Transverse colon (tissue), 4 donors: ENCODE results near the gene FAM219A.

Experiments
- CTCF ChIP-seq, 5 experiments: fragments of 200-600 bp in 3 of 5; fragments of 450-650 bp in 2 of 5; sonication (generic) in 3 of 5; IDR thresholded peaks; 1 replicate in 2 of 5; 2 replicates in 3 of 5; pipeline ENCODE4 v1.5.1; 2016 to 2017; ENCODE audit warnings: antibody characterized with exemption in 5 of 5, inconsistent platforms in 3 of 5, mild to moderate bottlenecking in 2 of 5, moderate library complexity in 1 of 5
- EP300 ChIP-seq: sonication (generic); formaldehyde crosslinking; IDR thresholded peaks from one replicate; pipeline ENCODE4 v1.6.1; 2017; ENCODE audit warnings: antibody characterized with exemption, low read depth
- POLR2A ChIP-seq: fragments of 450-650 bp; IDR thresholded peaks from one replicate; pipeline ENCODE4 v1.6.1; 2016; ENCODE audit warnings: antibody characterized with exemption, mild to moderate bottlenecking, moderate library complexity
- POLR2AphosphoS5 ChIP-seq, 3 donors: sonication (generic); formaldehyde crosslinking; IDR thresholded peaks; one replicate each; pipeline ENCODE4 v1.6.1; 2016; ENCODE audit warnings: antibody characterized with exemption in 3 of 3

- TF ChIP-seq POLR2A = no peak
- no peak for TF ChIP-seq CTCF (IDR thresholded peaks at IDR 0.05)
- no peak for TF ChIP-seq EP300
- TF ChIP-seq POLR2AphosphoS5 (IDR thresholded peaks at IDR 0.05) = no peak
These were observed 33.7 kb upstream of the FAM219A start for GRCh38 chr9:34492051-34492450.
